ENCODE data around the gene PFN3.
A peak's percentile ranks its signal among the peaks of the same experiment; 100 is the strongest.

PFN3 gene

DNA sequence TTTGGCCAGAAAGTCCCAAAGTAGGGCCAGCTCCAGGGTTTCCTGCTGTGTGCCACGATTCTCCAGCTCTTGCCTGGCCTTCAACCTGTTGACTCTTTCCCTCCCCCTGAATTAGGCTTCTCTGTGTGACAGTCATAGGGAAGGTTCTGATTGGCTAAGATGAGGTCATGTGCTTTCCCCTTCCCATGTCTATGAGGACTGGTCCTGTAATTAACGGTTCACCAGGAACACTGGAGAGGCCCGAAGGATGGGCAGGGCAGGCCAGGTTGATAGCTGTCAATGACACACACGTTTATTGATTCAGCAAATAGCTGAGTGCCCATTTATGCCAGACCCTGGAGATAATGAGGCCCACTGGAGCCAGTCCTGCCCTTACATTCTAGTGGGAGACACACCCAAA, 37.2 kb upstream of the PFN3 start:
- DNase-seq = no peak

DNA sequence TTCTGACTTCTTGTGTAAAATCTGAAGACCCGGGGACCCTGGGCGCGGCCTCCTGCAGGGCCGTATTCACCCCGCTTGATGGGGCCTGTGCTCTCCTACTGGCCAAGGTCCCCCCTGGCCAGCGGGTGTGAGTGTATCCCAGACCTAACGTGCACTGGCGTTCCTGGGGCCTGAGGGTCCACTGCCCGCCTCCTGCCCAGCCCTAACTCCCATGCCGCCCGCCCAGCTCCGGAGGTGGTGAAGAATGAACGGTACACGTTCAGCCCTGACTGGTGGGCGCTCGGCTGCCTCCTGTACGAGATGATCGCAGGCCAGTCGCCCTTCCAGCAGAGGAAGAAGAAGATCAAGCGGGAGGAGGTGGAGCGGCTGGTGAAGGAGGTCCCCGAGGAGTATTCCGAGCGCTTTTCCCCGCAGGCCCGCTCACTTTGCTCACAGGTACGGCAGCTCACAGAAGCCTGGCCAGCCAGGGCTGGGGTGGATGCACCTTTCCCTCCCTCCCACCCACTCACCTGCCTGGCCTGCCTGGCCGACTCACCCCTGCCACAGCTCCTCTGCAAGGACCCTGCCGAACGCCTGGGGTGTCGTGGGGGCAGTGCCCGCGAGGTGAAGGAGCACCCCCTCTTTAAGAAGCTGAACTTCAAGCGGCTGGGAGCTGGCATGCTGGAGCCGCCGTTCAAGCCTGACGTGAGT, 35.5 kb upstream of the PFN3 start:
- no peak for DNase-seq

DNA sequence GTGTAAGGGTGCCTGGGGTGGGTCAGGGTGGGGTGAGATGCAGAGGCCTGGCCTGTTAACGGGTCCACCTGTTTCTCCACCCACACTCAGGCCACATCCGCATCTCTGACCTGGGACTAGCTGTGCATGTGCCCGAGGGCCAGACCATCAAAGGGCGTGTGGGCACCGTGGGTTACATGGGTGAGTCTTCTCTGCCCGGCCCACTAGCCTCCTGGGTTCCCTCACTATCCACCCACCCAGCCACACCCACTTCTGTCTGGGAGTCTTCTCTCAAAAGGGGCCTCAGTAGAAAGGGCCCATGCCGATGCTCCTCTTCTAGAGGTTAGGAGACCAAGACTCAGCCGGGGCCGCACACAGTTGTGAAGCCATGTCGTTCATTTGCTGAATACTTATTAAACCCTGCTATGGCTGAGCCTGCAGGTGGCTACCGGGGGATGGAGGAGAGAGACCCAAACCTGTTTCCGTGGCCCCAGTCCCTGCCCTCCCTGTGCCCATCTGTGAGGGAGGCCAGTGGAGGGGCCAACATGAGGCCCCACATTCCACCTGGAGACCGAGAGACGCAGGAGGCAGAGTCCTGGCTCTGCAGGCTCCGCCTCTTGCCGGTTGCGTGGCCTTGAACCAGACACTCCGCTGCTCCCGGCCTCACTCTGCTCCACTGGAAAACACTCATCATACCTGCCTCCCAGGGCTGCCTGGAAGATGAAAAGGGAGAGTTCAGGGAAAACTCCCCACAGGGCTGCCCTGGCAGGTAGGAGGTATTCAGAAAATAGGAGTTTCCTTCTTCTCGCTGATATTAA, 34.7 kb upstream of the PFN3 start:
- no peak for DNase-seq

DNA sequence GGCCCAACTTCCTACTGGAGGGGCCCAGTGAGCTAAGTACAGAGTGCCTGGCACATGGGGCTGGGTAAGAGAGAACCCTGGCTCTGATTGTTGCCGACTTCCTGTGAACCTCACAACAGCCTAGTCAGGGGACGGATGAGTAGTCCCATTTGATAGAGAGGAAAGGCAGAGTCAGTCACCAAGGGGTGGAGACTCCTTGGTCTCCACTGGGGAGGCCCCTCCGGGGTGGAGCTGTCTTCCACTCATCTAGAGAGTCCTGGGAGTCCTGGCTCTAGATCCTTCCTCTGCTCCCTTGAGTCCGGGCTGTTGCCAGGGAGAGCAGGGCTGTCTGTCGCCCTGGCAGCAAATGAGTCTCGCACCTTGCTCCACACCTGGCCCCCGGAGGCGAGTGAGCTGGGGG, 34.0 kb upstream of the PFN3 start:
- DNase-seq = peak; percentile 63

DNA sequence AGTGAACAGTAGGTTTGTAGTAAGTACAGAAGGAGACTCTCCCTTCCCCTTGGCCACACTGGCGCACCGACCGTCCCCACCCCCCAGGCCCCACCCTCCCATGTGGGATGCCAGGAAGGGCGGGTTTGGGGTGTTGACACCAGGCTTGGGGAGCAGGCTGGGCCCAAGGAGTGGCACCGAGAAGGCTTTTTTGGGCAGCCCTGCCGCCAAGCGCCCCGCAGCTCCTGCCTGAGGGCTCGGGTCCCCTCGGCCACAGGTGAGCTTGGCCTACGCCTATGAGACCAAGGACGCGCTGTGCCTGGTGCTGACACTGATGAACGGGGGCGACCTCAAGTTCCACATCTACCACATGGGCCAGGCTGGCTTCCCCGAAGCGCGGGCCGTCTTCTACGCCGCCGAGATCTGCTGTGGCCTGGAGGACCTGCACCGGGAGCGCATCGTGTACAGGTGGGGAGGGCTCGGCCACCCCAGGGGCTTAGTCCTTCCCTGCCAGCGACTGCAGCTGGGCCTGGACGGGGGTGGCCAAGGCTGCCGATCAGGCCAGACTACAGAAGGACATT, 33.3 kb upstream of the PFN3 start:
- DNase-seq = no peak

DNA sequence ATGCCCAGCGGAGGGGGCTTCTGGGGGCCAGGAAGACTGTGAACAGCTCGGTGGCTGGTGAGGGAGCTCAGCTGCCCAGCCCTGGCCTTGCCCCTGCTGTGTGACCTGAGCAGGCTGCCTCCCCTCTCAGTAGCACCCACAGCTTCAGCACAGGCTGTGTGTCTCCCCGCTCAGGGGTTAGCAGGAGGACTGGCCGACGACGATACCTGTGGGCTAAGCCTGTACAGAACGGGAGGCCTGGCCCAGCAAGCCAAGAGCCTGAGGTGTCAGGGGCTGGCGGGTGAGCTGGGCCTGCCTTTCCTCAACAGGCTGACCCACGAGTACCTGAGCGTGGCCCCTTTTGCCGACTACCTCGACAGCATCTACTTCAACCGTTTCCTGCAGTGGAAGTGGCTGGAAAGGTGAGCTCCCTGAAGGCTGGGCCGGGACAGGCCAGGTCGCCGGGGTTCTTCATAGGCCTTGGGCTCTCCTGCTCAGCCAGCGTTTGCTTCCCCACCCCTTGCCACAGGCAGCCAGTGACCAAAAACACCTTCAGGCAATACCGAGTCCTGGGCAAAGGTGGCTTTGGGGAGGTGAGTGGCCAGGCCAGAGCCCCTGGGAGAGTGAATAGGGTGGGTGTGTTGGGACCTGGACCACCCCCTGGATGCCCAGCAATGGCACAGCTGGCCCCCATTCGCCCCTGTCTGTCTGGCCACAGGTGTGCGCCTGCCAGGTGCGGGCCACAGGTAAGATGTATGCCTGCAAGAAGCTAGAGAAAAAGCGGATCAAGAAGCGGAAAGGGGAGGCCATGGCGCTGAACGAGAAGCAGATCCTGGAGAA, 32.6 kb upstream of the PFN3 start:
- DNase-seq = no peak

DNA sequence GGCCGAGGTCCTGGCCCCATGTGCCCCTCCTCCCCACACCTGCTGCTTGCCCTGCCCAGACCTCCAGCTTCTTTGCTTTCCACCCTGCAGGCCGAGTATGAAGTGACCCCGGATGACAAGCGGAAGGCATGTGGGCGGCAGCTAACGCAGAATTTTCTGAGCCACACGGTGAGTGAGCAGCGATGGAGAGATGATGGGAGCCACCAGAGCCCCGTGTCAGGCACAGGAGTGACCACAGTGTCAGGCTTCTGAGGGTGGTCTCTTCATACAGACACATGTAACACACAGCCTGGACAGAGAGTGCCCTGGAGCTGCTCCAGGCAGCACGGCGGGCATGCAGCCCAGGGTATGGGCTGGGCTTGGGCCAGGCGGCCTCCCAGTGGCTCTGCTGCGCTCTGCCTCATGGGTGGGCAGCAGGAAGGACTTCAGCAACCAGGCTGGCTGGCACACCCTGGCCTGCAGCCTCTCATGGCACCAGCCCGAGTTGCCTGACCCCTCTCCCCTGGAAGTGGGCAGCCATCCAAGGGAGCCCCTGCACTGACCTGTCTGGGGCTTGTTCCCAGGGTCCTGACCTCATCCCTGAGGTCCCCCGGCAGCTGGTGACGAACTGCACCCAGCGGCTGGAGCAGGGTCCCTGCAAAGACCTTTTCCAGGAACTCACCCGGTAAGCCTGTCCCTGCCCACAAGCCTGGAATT, 31.8 kb upstream of the PFN3 start:
- no peak for DNase-seq

DNA sequence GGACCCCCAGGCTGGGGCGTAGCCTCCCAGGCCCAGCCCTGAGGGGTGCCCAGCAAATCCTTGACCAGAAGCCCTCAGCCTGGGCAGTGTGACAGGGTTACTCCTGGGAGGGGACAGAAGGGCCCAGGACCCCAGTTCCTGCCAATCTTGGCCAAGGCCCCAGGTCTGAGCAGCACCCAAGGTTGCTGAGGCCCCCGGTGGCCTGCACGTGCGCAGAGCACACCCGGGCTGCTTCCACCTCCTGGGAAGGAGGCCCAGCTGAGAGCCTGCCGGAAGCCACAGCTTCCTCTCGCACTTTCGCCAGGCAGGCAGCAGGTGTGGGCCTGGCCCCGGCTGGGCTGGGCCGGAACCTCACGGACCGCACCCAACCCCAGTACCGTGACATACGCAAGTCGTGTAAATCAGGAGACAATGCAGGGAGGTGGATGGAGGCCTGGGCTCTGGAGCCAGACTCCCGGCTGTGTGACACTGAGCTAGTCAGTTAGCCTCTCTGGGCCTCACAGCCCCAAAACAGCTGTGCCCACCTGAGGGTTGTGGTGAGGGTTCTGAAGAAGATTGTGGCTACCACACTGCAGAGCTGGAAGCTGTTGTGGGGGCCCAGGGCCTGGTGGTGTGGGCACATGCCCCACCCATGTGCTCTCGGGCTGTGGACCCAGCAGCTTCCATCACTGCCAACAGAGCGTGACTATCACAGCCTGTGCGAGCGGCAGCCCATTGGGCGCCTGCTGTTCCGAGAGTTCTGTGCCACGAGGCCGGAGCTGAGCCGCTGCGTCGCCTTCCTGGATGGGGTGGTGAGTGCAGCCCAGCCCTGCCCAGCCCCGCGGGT, 31.1 kb upstream of the PFN3 start:
- peak; percentile 82 for DNase-seq

DNA sequence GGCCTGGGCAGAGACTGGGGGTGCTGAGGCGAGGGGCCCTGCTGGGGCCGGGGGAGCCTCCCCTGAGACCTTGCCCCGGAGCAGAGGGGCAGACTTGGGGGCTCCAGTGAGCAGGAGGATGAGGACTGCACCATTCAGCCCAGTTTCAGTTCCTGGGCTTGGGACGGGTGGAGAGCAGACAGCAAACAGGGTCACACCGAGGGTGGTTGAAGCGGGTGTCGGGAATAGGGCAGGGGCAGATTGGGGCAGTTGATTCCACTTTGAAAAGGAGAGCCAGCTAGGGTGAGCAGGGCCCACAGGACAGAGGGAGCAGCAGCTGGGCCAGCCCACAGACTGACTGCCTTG, 30.5 kb upstream of the PFN3 start:
- DNase-seq = peak; percentile 27

DNA sequence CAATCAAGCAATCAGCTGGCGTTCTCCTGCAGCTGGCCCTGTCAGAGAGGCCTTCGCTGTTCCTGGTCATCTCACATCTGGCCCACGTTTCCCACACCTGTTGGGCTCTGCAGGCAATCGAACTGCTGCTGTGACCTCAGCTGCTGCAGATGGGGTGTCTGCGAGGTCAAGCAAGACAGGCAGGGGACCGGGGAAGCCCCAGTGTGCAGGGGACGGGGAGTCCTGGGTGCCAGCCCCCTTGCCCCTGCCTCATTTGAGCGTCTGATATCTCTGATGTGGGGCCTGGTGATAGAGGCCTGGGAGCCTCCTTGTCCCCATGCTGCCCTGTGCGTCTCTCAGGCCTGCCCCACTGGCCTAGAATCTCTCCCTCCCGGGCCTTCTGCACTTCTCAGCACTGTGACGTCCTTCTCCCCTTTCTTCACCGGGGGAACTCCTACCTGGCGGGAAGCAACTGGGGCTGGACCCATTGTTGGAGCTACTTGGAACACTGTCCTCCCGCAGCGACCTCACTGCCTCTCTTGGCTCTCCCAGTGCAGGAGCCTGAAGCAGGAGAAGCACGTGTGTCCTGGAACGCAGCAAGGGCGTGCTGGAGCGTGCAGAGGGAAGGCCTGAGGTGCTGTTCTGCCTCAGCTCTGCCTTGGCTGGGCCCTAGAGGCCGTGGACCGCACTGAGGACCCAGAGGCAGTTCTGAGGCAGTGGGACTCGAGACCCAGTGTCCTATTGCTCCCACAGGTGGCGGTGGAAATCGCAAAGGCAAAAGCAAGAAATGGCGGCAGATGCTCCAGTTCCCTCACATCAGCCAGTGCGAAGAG, 29.9 kb upstream of the PFN3 start:
- DNase-seq = no peak

DNA sequence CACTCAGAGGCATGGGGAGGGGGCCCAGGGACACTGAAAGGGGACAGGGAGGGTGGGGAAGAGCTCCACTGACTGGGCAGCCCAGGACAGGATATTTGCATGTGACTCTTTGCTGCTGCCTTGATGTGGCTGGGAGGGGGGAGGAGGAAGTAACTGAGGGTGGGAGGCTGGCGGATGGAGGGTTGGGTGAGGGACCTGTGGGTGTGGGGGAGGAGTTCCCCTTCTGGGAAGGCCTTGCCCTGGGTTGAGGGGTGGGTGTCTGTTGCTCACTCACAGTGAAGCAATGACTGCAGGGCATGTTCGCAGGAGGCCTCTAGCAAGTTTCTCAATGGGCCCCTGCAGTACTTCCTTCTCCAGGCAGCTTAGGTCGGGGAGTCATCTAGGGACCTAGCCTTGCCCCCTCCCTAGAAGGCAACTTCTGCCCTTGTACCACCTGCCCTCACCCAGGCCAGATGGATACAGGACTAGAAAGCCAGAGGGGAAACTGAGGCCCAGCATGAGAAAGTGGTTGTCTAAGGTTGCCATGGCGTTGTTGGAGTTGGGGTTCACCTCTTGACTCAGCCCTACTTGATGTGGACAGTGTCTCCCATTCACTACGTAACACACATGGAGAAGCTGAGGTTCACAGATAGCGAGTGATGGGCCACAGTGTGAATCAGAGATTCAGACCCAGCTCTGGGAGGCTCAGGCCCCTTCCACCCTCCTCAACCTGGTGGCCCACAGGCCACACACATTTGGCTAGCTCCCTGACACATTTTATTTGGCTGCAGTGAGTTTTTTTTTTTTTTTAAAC, 29.0 kb upstream of the PFN3 start:
- DNase-seq = peak; percentile 90

DNA sequence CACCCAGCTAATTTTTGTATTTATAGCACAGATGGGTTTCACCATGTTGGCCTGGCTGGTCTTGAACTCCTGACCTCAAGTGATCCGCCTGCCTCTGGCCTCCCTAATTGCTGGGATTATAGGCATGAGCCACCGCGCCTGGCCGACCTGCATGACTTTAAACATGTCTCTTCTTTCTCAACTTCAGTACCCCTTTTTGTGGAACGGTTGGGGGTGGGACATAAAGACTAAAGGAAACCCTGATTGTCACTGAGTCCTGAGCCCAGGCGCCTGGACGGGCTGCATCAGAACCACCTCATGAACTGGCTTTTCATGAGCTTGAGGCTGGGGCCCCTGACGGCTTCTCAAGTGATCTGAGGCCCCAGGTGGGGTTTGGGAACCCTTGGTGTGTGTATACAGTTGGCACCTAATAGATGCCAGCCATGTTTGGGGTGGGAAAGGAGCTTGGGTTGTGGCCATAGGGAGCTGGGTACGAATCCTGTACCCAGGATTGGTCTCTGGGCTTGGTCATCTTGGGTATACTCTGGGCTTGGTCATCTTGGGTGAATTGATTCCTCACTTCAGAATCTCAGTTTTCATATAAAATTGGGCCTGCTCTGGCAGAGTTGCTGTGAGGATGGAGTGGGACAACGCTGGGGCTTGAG, 28.2 kb upstream of the PFN3 start:
- no peak for DNase-seq

DNA sequence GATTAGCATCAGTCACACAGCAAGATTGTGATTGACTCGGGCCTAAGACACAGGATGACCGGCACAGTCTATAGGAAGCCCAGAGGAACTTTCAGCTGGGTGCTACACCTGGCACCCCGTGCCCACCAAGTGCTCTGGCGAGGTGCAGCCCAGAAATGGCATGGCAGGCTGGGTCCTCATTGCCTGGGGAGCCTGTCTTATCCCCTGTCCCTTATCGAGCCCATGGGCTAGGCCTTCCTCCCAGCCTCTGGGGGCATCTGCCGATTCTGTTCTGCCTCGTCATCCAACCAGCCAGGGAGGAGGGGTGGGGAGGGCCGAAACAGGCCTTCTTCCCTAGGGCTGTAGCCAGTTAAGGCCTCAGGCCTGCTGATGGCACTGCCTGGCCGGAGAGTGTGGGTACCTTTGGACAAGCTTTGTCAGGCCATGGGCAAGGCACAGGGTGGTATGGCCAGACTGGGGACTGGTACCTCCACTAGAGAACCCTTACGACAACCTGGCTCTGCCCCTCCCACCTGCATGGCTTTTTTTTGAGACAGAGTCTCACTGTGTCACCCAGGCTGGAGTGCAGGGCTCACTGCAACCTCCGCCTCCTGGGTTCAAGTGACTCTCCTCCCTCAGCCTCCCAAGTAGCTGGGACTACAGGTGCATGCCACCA, 27.6 kb upstream of the PFN3 start:
- no peak for DNase-seq

DNA sequence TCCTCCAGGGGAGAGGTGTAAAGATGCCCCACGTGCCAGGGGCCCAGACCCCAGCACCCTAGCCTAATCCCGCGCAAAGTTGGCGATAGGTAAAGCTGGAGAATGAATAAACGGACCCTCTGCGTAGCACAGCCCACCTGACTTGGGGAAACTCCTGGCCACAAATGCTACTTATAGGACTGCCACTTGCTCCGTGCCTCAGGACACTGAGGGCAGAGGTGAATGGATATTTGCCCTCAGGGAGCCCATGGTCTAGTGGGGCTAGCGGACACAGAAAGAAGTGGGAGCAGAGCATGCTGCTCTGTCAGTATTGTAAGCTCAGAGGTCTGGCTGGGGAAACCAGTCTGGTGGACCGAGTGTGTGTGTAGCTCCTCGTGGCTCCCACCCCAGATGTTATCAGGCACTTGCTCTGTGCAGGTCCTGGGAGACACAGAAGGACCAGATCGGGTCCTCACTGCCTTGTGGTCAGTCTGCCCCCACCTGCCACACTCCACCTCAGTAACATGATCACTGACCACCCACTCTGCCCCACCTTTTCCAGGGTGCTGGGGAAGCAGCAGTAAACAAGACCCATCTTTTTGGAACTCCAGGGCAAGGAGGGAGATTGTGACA, 26.9 kb upstream of the PFN3 start:
- DNase-seq = no peak

DNA sequence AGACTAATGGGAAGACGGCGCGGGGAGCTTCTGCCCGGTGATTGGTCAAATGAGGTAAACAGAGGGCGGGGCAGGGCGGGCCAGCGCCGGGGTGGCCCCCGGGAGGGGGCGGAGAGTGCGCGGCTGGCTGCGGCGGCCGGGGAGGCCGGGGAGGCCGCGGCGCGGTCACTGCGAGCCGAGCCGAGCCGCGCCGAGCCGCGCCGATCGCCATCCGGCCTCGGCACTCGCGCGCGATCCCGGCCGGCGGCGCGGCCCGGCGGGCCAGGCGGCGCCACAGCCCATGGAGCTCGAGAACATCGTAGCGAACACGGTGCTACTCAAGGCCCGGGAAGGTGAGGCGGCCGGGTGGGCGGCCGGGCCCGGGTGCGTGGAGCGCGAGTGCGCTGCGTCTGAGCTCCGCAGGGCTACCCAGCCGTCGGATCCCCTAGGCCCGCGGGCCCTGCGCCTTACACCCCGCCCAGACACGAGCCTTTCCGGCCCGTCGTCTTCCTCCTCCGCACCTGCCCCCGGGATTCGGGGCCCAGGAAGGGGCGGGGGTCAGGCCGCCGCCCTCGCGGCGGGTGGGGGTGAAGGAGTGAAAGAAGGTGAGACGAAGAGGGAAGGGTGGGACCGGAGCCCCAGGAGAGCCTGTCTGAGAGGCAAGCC, 26.2 kb upstream of the PFN3 start, which contains the start of gene GRK6:
GRK6 (plus strand) TSS at position 111 of the 645 bp plus-strand sequence; CDS start at position 281, 170 bp downstream.
- peak; percentile 80 for DNase-seq

DNA sequence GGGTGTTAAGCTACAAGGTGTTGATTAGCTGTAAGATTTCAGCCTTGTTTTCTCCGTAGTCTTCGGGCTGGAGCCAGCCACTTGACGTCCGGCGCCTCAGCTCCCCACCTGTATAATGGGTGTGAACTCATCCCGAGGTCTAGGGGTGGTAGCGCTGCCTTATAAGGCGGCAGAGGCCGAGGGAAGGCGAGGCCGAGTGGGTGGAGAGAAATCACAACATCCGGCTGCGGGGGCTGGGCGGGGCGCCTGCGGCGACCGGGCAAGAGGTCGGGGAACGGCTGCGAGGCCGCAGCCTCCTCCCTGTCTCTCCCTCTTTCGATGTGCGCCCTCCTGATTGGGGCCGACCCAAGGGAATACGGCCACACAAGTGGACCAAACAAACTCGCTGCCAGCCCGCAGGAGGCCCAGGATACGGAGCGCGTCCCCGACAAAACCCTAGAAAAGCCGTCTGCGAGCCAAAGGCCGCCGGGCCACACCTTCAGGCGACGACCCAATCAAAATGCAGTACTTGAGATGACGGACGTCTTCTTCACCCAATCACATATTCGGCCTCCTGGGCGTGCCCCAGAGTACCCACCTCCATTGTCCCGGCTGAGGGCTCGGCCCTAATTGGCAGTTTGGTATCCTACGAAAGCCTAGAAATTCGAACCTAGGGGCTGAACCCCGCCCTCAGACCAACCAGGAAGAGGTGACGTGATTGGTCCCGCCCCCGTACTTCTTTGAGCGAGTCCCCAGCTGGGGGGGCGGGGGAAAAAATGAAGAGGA, 25.5 kb upstream of the PFN3 start:
- DNase-seq = peak; percentile 100

DNA sequence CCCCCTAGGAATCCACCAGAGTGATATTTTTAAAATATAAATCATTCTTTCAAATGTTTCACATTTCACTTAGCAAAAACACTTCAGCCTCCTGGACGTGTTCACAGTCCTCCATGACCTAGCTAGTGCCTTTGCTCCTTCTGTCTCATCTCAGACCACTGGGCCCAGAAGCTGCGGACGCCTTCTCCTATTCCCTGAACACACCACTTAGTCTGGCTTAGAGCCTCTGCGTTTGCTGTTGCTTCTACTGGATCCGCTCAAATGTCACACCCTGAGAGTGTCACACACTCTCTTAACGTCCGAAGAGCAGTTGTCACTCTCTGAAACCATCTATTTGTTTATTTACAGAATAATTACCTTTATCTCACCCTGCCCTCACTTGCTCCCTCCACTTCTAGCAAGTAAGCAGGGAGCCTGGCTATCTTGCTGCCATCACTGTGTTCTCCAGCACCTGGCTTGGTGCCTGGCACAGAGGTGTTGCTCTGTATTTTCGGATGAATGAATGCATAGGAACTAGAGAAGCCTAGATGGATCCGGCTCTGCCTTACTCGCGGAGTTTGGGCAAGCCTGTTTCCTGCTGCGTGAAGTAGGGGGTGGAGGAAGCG, 24.8 kb upstream of the PFN3 start:
- DNase-seq = no peak
